ENCODE data around the gene ALLC.

DNA sequence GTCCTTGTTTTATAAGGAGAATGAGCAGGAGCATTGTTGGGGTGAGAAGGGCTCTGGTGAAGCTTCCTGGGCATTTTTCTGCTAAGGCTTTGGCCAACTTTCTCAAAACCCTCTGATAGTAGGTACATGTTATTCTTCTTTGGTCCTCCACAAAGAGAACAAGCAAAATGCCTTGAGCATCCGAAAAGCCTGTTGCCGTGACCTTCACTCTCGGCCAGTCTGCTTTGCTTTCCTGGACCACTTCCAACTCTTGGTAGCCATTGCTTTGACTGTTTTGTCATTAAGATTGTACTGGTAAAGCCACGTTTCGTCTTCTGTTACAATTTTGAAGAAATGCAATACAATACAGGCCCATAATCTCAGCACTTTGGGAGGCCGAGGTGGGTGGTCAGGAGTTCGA lies 27.4 kb upstream of the ALLC start:
- TF ChIP-seq, protein P1, sequence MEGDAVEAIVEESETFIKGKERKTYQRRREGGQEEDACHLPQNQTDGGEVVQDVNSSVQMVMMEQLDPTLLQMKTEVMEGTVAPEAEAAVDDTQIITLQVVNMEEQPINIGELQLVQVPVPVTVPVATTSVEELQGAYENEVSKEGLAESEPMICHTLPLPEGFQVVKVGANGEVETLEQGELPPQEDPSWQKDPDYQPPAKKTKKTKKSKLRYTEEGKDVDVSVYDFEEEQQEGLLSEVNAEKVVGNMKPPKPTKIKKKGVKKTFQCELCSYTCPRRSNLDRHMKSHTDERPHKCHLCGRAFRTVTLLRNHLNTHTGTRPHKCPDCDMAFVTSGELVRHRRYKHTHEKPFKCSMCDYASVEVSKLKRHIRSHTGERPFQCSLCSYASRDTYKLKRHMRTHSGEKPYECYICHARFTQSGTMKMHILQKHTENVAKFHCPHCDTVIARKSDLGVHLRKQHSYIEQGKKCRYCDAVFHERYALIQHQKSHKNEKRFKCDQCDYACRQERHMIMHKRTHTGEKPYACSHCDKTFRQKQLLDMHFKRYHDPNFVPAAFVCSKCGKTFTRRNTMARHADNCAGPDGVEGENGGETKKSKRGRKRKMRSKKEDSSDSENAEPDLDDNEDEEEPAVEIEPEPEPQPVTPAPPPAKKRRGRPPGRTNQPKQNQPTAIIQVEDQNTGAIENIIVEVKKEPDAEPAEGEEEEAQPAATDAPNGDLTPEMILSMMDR (IDR thresholded peaks at IDR 0.05), result no peak
- no peak for TF ChIP-seq POLR2A (IDR thresholded peaks at IDR 0.05)
